Skin of body (tissue), 2 donors: ENCODE data around the gene CAMSAP1. TPM values are rescaled to one million over a fixed set of nuclear protein-coding genes. Genes with fewer than 3 reads are reported as not detected.

Experiments used
- DNase-seq: peaks from one replicate; lab custom pipeline; 2025; lab: John Stamatoyannopoulos, UW
- total RNA-seq: library from RNA; depleted of rRNA; stranded (reverse); fragments of >200 nt; gene quantifications from one replicate; pipeline ENCODE4 v1.2.3, GENCODE V29; 2014

CAMSAP1 gene
- total RNA-seq, 1 donor from 2014 or later: 22.8 TPM

DNA sequence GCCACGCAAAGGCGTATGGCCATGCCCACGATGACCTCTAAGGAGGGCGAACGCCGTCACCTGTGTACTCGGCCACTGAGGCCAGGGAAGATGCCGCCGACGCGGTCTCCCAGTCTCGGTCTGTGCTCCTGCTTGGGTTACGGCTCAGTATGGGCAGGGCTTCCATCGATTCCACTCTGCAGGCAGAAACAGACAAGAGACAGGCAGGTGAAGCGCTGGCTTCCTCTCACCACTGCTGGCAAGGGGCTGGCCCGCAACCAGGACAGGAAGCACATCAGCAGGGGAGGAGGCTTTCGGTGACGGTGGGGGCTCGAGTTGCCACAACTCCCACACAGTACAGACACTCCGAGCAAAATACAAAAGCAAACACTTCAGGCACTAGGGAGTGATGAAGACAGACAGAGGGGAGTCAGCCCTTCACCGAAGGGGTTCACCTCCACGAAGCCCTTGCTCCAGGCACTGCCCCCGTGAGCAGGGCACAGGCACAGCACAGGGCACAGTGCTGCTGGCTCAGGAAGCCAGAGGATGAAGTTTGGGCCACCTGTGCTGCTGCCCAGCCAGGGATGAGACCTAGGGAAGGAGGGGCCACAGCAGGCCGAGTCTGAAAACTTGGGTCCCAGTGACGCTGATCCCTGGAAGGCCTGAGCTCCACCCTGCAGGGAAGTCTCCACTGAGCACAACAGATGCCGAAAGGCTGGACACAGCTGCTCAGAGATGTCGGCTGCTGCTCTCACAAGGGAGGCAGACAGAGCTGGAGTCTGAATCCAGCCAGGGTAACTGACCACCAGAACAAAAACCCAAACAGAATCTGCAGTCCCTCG lies 91.3 kb downstream of the CAMSAP1 start:
- no peak for DNase-seq

DNA sequence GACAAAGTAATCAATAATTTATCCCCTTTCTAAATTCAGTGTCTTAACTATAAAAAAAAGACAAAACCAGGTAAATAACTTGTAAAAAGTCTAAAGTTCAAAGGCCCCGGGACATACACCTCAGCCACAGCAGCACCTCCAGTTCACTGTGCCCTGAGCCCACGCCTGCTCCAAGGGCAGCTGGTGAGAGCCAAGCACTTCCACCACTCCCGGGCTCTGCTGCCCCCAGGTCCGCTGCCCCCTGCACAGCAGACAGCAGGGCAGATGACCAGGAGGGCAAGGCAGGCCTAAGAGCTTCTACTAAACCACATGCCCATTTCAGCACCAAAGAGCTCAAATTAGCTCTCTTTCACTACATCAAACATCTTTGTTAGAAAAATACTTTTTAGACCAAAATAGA lies 91.9 kb downstream of the CAMSAP1 start:
- DNase-seq: no peak

DNA sequence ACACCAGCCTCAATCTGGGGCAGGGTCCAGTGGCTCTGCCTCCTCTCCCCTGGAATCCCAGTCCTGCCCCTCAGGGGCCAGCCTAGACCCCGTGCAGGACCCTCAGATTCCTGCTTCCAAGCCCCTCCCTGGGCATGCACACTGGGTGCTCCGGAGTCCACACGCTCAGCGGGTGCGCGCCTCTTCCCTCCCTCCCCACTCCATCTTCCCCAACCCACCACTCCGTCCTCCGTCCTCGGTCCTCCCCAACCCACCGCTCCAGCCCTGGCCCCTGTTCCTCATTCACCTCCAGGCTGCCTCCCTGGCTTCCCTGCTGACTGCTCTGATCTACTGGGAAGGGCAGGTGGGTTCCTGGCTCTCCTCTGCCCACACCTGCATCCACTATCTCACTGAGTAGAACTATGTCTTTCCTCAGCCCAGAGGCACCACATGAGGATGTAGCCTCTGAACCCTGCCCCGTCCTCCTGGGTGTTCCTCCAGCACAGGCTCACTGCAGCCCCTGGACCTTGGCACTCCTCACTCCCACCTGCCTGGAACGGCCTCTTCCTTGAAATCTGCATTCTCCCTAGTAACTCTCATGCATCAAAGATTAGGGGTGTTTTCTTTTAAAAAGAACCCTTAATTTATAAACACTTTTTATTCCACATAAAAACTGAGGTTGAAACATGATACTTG lies 92.8 kb downstream of the CAMSAP1 start:
- no peak for DNase-seq

DNA sequence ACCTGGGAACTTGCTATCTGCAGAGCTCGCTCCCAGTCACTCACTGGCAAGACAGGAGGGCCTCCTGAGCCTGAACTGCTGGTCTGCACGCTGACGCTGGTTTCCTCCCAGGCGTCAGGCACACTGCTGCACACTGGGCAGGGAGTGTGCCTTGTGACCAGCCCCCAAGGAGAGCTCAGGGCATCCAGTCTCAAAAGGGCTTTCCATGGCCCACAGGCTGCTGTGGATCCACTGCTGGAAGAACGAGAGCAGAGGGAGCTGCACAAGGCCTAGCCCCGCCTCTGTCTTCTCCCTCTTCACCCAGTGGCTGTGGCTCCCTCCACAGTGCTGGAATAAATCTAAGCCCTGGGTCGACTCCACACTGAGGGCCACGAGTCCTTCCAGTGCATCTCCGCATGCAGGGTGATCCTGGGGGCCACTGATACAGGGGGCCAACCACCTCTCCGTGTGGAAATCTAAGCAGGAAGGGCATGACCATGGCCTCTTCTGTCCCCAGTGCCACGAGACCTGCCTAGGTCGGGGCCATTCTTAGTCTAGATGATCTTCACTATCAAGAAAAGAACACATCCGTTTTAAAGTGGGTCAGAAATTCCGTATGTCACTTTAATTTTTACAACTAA lies 93.6 kb downstream of the CAMSAP1 start:
- DNase-seq: no peak

DNA sequence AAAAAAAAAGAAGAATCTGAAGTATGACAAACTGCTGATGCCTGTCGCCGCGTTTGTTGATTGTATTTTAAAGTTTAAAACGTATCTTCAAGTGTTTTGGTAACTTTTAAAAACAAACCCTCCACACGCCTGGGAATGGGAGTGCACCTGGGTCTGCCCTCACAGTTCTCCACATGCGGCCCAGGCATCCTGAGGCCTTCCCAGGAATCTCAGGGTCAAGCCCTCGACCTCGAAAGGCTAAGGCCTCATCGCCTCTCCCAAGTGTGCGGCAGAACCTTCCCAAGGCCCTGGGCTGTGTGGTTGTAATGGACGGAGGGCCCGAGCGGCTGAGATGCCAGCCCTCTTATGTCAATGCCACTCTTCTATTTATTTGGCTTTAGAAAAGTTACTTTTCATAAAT lies 94.4 kb downstream of the CAMSAP1 start:
- no peak for DNase-seq

DNA sequence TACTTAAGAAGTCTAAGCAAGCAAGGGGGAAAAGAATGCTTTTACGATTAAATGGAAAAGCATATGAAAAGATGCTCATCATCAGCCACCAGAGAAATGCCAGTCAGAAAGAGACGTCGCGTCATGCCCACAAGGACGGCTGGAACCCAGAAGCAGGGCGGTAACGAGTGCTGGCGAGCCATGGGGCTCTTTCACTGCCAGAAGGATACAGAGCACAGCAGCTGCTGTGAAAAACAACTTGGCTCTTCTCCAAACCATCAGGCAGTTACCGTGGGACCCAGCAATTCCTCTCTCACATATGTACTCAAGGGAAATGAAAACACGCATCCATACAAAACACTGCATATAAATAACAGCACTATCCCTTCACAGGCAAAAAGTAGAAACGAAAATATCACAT lies 95.5 kb downstream of the CAMSAP1 start:
- peak; percentile 47 for DNase-seq

DNA sequence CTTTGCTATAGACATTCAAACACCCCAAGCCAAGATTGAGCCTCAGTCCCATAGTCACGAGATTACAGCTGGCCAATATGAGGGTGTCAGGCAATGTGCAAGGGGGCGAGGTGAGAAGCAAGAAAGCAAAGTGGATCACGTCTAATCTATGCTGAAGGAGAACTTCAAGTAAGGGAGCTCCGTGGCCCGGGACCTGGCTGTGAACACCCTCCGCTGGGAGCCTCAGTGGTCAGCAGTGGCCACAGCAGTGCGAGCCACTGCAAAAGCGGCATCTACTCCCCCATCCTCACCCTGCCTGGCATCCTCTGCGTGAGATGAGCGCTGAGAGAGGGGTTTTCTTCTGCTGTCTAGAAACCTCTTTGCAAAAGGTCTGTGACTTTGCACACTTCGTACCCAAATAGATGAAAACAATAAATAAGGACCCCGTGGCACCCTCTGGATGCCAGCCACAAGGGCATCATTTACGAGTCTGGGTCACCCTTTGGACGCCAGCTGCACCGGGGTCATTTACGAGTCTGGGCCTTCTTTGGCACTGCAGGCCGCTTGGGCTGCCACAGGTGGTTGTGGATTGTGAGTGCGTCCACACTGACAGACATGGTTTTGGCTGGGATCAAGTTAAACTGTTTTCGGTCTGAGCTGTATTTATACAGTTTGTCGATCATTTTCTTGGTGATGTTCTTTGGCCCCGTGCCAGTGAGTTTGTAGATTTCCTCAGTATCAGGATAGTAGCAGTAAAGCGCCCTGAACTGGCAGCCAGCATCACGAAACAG lies 96.4 kb downstream of the CAMSAP1 start:
- DNase-seq: no peak

DNA sequence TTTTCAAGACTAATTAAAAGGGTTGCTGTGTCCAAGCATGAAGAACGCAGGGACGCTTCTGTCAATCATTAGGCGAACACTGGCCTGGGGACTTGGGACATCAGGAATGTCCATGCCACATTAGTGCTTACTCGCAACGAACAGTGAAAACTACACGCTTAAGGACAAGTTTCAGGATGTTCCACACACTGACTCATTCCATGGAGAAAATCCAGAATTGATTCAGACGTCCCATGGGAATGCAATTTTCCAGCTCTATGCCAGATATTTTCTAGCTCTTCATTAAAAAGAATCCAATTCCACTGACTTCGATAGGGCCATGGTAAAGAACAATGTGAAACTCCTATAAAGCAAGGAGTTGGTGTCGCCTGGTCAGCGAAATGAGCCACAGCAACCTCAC lies 98.2 kb downstream of the CAMSAP1 start:
- peak; percentile 52 for DNase-seq

DNA sequence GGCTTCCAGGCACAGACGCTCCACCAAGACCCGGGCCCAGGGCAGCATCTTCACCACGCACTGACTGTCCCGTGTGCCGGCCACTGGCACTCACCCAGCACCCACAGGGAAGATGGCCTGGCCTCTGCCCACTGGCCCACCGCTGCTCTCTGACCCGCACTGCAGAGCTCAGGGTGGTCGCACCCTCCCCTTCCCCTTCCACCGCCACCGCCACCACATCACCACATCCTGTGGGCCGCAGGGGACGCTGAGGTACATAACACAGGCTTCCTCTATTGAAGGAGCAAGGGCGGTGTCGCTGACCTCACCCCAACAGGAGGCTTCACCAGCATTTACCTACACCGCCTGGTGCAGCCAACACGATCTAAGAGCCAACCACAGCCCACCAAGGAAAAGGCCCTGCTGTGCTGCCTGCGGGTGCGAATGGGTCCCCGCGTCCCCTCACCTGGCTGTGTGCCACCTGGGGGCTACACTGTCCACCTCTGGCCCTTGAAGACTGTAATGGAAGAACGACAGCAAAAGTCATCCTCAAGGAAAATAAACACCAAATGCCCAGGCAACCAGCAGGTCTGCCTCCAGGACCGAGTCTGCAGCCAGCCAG lies 101.8 kb downstream of the CAMSAP1 start:
- DNase-seq: no peak

DNA sequence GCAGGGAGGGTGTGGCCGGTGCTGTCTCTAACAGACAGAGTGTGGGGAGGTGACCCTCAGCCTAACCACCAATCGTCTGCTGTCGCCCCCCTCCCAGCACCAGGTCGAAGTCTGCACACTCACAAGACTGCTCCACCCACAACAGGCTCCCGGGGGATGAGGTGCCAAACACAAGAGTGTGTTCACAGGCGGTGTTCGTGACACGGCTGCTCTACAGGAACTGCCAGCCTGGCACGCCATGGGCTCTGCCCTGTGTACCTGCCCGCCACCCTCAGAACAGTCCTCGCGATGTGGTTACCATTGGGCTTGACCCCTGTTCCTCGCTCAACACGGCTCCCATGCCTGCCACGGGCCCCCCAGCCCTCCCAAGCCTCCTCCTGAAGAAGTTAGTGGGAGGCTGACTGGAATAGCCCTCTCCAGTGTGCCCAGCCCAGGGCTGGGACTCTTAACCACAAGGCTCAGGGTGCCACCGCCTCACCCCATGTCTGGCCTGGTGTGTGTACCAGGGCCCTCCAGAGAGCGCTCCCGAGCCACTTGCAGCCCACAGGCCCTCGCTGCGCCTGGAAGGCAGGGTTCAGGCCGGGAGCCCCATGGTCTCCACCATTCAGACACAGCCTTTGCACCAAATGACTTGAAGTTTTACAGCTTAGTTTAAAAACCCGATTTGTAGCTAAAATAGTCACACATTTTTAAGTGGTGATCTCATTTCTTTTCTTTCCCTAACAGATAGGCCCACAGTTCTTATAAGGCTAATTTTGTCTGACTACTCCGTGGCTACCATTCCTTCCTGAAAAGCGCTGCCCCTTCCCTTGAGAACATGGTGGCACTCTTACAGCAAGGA lies 102.5 kb downstream of the CAMSAP1 start:
- no peak for DNase-seq

DNA sequence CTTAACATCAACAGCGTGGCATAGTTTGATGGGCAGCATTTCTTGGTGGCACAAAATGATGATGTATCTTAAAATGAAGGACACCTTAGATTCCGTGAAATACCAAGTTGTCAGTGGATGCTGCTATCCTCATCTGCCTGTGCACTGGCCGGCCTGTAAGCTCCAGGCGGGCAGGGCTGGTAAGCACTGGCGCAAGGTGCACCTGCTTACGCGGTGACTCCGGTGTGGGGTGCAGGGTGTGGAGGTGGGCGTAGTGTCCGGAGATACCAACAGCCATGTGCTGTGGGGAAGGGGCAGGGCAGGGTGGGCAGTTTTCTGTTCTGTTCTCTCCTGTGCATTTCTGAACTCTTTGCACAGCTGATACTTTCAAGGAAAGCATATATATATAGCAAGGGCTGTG lies 103.9 kb downstream of the CAMSAP1 start:
- DNase-seq: no peak

DNA sequence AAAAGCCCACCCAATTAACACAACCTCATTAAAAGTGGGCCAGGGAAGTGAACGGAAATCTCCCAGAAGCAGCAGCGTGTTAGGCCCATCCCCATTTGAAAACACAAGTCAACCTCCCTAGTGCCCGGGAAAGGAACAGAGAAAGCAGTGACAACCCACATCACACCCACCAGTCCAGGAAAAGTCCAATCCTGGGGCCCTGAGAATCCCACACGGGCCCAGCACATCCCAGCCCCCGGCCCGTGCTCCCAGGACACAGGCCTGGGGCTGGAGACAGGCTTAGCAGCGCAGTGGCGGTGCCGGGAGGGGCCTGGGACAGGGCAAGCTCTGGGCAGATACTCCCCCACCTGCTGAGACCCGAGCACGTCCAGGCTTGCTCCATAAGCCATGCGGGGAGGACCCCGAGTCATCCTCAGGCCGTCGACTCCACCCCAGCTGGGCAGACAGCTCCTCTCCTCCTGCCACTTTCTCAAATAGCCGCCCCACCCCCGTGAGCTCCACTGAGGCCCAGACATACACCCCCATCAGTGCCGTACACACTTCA lies 104.4 kb downstream of the CAMSAP1 start:
- no peak for DNase-seq

DNA sequence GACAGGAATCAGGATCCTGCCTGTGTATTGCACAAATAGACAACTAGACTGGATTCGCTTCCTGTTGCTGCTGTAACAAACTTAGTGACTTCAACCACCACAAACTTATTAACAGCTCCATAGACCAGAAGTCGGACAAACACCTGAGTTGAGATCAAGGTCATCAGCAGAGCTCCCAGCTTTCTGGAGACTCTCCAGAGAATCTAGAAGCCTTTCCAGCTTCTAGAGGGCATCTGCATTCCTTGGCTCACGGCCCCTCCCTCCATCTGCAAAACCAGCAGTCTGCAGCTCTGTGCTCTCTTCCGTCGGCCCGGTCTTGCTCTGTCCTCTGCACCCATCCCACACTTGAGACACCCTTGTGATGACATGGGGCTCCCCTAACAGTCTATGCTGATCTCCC lies 106.3 kb downstream of the CAMSAP1 start:
- no peak for DNase-seq

DNA sequence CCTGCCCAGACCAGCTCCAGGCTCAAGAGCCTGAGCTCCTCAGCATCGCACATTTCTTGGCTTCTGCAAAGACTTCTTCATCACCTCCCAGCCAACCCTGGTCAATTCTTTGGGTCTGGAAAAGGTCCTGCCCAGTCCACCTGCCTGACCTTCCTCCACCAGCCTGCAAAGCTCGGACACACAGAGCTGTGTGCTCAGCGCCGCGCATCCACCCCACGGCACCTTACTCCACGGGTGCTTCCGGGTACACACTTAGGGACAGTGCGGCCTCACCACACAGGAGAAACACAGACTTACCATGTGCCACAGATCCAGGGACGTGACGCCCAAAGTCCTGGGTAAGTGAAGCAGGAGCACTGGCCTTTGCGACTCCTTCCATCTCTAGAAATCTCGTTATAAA lies 108.1 kb downstream of the CAMSAP1 start:
- no peak for DNase-seq

DNA sequence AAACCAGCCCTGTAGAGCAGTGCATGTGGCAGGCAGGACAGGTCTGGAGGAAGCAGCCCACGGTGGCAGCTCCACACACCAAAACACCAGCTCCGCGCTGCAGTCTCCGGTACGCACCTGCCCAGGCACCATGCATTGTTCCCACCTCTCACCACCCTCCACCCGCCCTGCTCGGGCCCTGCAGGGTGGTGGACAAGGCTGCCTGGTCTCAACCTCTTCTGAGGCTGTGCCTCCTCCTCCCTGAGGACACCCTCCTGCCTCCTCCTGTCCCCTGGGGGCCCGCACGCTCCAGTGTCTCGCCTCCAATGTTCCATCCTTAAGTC lies 109.1 kb downstream of the CAMSAP1 start:
- no peak for DNase-seq

DNA sequence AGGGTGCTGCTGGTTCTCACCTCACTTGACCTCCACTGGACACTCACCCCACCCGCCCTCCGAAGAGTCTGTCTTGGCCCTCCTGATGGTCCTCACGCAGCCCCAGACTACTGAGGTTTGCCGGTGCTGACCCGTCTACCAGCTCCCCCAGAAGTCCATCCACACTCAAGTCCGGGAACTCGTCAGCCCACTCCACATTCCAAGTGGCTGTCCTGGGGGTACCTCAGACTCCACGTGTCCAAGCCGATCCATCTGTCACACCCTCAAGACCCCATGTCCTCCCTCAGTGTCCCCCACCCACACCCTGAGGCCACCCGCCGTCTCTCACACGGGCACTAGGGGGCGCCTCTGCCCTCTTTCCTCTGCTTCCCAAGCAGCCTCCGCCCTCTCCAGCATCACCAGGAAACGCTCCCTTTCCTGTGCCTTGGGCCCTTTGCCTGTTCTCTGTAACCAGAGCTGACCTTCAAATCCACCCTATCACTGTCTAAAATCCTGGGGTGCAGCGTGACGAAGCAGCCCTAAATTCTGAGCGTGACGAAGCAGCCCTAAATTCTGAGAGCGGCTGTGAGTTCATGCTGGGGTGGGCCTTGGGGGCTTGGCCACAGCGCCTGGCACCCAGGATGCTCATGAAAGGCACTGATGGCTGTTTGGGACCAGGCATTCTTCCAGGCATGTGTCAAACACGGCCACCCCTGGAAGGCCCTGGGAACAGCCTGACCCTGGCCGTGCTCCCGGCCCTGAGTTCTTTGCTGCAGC lies 109.7 kb downstream of the CAMSAP1 start:
- no peak for DNase-seq

DNA sequence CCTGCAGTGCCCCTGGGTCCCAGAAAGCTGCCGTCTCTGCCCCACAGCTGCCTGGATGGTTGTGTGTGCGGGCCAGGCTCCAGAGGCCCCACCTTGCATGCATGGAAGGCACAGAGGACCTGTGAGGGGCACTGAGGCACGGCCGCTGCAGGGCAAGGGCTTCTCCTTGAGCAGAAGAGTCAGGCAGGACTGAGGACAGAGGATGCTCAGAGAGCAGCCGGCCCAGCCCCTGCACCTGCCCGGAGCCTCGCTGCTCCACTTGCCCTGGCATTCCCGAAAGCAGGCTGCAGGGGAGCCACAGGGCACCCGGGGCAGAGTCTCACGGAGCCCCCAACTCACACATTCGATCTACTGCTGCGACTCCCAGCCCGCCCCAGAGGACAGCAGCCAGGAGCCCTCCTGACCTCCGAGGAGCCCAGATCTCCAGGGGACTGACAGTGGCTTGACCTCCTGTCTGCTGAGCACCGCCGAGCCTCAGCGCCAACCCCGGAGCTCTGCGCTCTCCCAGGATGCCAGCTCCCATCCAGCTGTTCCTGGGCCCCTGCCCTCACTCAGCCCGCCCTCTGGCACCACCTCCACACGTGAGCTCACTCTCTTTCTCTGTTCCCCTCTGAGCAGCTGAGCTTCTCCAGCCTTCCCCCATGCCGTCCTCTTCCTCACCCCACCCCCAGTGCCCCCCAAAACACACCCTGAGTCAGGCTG lies 110.4 kb downstream of the CAMSAP1 start:
- DNase-seq: no peak

DNA sequence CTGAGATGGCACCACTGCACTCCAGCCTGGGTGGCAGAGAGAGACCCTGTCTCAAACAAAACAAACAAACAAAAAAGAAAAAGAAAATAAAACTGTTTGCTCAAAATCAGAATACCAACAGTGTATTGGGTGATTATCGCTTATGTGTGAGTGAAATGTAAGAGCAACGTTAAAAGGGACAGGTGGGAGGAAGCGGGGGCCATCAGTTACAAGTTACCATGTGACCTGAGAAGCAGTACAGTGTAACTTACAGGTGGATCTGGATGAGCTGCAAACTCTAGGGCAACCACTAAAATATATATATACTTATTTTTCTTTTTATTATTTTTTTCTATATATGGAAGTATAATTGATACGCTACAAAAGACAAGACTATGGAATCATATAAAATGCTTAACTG lies 112.0 kb downstream of the CAMSAP1 start:
- no peak for DNase-seq

DNA sequence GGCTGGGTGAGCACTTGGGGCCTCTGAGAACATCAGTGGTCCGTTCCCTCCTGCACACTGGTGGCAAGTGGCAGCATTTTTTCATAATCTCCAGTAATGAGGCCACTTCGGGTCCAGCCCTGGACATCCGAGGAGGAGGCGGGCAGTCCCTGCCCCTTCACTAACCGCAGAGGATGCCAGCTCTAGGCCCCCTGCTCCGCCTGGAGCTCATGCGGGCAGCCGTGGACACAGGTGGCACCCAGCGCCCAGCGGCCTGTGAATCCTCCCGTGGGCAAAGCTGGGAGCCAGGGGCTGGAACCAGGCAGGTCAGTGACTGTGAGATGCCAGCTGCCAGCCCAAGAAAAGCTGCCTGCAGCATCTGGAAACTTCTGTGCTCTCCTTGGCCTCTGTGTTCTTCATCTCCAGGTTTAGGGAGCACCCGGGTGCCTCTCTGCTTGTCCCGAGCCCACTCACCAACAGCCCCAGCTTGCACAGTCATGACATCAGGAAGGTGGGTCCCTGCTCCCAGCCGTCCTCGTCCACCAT lies 112.9 kb downstream of the CAMSAP1 start:
- DNase-seq: no peak
